Stimulated activated naive CD8-positive, alpha-beta T cell treated with anti-CD3 and anti-CD28 coated beads, Interleukin-15, amount 100 ng/mL, for 72 hours (primary cell): ENCODE measurements around the gene ZNF524.
A peak's percentile ranks its signal among the peaks of the same experiment; 100 is the strongest.

Experiments
- ATAC-seq: fragments of 150-1000 bp; cut with Tn5 transposase; 2 replicates; pipeline ENCODE4 v1.10.0; 2021; ENCODE audit warnings: mild to moderate bottlenecking, moderate library complexity
- DNase-seq, 2 donors: peaks; one replicate each; pipeline ENCODE4 v3.0.0; 2021 to 2022
- H3K27ac Mint-ChIP-seq, 2 donors: one replicate each; pipeline ENCODE4 v1.8.0; 2022; ENCODE audit warnings: mild to moderate bottlenecking in 2 of 2, mixed read lengths in 2 of 2, moderate library complexity in 2 of 2
- H3K27me3 Mint-ChIP-seq: one replicate; pipeline ENCODE4 v1.8.0; 2022; ENCODE audit warnings: mixed read lengths
- H3K4me1 Mint-ChIP-seq: one replicate; pipeline ENCODE4 v1.8.0; 2022; ENCODE audit warnings: mild to moderate bottlenecking, mixed read lengths
- H3K4me3 Mint-ChIP-seq, 2 donors: one replicate each; pipeline ENCODE4 v1.8.0; 2022; ENCODE audit warnings: mild to moderate bottlenecking in 2 of 2, mixed read lengths in 2 of 2, moderate library complexity in 1 of 2
- H3K9me3 Mint-ChIP-seq, 2 donors: one replicate each; pipeline ENCODE4 v1.8.0; 2022; ENCODE audit warnings: mixed read lengths in 2 of 2

The ZNF524 gene

GRCh38 chr19:55647732-55648584, 47.9 kb downstream of the ZNF524 start, which contains the start of gene CCDC106:
Gene CCDC106, plus strand, starts transcription at chr19:55648212. Its CDS starts 835 bp downstream, at chr19:55649047.
- Mint-ChIP-seq H3K4me3 (peak within 1 kb of the TSS; percentile 92 to 97), H3K4me1 (peaks cover 77% of the 10 kb centered on the region), H3K27ac (peak within 1 kb of the TSS; percentile 93 to 96), H3K9me3 (no peaks in the 10 kb centered on the region), H3K27me3 (no peaks in the 10 kb centered on the region)
- DNase-seq (peak; percentile 66 to 68), ATAC-seq (peak; percentile 31)

DNA sequence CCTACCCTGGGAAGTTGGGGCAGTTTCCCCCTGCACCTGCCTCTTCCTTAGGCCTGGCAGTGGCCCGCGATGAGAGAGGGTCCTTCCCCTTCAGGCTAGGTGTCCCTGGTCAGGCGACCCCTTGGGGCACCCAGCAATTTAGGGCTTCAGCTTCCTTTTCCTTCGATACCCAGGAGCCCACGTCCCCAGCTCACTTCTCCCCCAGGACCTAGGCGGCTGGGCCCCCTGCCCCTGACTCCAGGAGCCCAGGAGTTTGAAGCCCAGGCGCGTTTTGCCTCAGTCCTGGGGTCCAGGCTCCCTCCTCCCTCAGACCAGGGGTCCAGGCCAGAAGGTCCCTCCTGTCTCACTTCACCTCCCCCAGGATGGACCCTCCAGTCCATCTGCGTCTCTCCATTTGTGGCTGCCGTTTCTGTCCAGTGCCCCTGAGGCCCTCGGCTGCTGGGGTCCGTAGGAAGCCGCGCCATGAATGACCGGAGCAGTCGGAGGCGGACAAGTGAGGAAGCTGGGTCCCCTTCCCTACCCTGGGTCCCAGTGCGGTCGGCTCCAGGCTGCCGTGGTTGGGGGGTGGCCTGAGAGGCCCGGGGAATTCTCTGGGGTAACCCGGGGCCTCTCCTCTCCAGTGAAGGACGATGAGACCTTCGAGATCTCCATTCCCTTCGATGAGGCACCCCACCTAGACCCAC, 48.6 kb downstream of the ZNF524 start:
- peaks cover 69% of the 10 kb centered on the region for H3K4me1 Mint-ChIP-seq
- DNase-seq, result no peak
- no peak for ATAC-seq
- H3K9me3 Mint-ChIP-seq, result no peaks in the 10 kb centered on the region
- peak overlapping the region; percentile 31 to 96 for H3K27ac Mint-ChIP-seq
- H3K27me3 Mint-ChIP-seq, result no peaks in the 10 kb centered on the region
- H3K4me3 Mint-ChIP-seq, result peak overlapping the region; percentile 82 to 97

DNA sequence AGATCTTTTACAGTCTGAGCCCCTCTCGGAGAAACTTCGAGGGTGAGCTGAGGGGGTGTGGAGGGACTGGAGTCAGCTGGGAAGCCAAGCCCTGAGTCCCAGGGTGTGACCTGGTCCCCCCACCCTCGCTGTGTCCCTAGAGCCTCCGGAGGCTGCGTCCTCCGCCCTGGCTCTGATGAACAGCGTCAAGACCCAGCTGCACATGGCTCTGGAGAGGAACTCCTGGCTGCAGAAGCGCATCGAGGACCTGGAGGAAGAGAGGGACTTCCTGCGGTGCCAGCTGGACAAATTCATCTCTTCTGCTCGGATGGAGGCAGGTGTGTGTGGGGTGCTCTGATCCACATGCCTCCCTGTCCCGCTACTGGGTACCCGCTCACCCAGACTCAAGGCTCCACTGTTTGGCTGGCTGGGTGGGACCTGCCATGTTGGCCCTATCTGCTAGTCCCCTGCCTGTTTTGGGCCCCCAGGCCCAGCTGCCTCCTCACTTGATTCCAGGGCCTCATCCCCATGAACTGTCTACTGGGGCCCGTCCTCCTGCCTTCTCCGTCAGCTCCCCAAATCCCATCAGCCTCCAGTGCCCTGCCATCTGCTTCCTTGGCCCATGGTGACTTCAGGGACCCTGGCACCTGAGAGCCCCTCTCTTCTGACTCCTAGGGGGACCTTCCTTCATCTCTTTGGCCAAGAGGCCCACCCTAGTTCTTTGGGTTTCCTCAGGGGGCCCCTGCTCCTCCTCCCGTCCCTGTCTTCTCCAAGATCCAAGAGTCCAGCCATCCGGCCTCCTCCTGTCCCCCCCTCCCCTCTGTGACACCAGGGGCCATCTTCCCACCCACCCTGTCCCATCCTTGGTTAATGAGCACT, 49.4 kb downstream of the ZNF524 start:
- H3K9me3 Mint-ChIP-seq, result no peaks in the 10 kb centered on the region
- DNase-seq (no peak), ATAC-seq (no peak)
- no peaks in the 10 kb centered on the region for H3K27me3 Mint-ChIP-seq
- H3K27ac Mint-ChIP-seq, result peak overlapping the region; percentile 24 to 96
- H3K4me3 Mint-ChIP-seq, result peak overlapping the region; percentile 82 to 97
- peaks cover 63% of the 10 kb centered on the region for H3K4me1 Mint-ChIP-seq

- Mint-ChIP-seq H3K27ac (peak overlapping the region; percentile 23 to 40), H3K27me3 (no peaks in the 10 kb centered on the region), H3K4me1 (peaks cover 57% of the 10 kb centered on the region), H3K9me3 (no peaks in the 10 kb centered on the region), H3K4me3 (peak overlapping the region; percentile 82 to 97)
- ATAC-seq (no peak), DNase-seq (peak in 1 of 2 donors; percentile 63)
These were observed 50.1 kb downstream of the ZNF524 start for GRCh38 chr19:55650126-55650557.

DNA sequence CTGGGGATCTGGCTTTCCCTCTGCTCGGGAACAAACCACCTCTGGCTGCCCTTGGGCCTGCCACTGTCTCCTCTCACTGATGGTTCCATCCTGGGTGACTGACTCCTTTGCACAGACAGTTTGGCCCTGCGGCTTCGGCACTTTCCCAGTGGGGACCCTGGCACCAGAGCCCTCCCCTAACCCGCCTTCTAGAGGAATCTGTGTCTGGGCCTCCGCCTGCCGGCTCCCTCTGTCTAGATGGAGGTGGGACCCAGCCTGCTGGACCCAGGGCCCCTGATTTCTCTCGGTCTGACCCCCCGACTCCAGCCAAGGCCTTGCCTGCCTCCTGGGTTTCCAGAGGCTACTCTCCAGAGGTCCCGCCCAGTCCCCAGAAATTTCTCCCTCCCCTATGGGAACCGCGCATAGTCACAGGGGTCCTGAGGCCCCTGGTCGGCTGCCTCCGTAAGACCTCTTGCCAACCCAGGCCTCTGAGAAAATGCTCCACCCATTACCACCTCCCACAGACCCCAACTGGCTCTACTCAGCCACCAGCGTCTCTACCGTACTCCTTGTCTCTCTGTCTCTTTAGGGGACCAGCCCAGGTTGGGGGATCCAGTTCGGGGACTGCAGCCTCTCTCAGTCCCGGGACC, 50.6 kb downstream of the ZNF524 start:
- no peak for ATAC-seq
- no peaks in the 10 kb centered on the region for H3K27me3 Mint-ChIP-seq
- H3K4me3 Mint-ChIP-seq, result peak overlapping the region; percentile 82 to 97
- H3K27ac Mint-ChIP-seq, result peak overlapping the region in 1 of 2 donors; percentile 31
- H3K4me1 Mint-ChIP-seq, result peaks cover 51% of the 10 kb centered on the region
- no peaks in the 10 kb centered on the region for H3K9me3 Mint-ChIP-seq
- no peak for DNase-seq

DNA sequence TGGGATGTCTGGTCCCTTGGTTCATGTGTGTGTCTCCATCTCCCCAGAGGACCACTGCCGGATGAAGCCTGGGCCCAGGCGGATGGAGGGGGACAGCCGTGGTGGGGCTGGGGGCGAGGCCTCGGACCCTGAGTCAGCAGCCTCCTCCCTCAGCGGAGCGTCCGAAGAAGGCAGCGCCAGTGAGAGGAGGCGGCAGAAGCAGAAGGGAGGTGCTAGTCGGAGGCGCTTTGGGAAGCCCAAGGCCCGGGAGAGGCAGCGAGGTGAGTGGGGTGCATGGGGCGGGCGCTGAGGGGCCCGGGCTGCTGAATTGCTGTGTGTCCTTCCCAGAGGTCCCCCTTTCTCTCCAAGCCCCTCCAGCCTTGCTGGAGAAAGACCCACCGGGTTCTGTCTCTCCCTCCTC, 51.1 kb downstream of the ZNF524 start:
- Mint-ChIP-seq H3K4me1 (peaks cover 51% of the 10 kb centered on the region), H3K27me3 (no peaks in the 10 kb centered on the region), H3K9me3 (no peaks in the 10 kb centered on the region), H3K27ac (peak overlapping the region in 1 of 2 donors; percentile 31), H3K4me3 (peak overlapping the region; percentile 82 to 97)
- DNase-seq (no peak), ATAC-seq (no peak)

DNA sequence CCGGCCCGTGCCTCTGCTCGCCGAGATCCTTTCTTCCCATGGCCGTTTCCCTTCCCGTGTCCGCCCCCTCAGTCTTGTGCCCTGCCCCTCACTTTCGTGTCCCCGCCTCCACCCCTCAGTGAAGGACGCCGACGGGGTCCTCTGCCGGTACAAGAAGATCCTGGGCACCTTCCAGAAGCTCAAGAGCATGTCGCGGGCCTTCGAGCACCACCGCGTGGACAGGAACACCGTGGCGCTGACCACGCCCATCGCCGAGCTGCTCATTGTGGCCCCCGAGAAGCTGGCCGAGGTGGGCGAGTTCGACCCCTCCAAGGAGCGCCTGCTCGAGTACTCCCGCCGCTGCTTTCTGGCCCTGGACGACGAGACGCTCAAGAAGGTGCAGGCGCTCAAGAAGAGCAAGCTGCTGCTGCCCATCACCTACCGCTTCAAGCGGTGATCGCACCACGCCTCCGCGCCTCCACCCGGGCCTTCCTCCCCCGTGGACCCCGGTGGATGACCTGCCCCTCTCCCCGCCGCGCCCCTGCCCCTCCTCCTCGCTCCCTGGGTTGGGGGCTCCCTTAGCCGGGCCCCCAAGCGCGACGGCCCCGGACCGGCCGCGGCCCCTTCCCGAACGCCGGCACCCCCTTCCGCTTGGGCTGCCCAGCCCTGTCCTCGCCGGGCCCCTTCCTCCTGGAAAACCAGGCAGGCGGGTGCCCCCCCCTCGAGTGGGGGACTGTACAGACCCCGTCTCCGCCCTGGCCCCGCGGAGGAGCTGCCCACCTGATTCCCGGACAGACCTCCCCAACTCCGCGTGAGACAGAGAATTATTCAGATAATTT, 52.4 kb downstream of the ZNF524 start:
- ATAC-seq (no peak), DNase-seq (no peak)
- H3K9me3 Mint-ChIP-seq, result no peaks in the 10 kb centered on the region
- H3K27me3 Mint-ChIP-seq, result no peaks in the 10 kb centered on the region
- H3K4me1 Mint-ChIP-seq, result peaks cover 47% of the 10 kb centered on the region
- H3K4me3 Mint-ChIP-seq, result peak overlapping the region; percentile 88 to 90
- no peak overlapping the region for H3K27ac Mint-ChIP-seq
